NCI-H187 treated with DMSO at 0.1 percent for 48 hours (cell line): ENCODE measurements around the gene PLEKHA8.
"Not testable (repeated sequence)": the region's sequence is repeated elsewhere in the genome, so short reads cannot be mapped to it uniquely, and the experiment has no call there.

Experiments used
- DNase-seq: peaks from one replicate; lab custom pipeline; 2025; lab: John Stamatoyannopoulos, UW

Gene PLEKHA8

GRCh38 chr7:30066687-30067086 is 38.5 kb downstream of the PLEKHA8 start:
- no peak for DNase-seq

DNA sequence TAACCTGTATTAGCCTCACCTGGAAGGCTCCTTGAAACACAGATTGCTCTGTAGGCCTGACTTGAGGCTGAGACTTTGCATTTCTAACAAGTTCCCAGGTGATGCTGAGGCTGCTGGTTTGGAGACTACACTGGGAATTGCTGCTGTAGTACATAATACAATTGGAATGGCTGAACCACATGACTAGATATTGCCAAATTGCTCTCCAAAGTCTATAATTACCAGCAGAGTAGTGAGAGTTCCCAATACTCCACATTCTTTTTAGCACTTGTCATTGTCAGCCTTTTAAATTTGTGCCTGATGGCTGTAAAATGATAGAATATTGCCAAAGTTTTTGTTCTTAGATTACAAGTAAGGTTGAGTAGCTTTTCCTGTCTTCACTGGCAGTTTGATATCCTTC is 39.9 kb downstream of the PLEKHA8 start:
- no peak for DNase-seq

- no peak for DNase-seq
Observed at GRCh38 chr7:30069096-30069867, 41.1 kb downstream of the PLEKHA8 start.

GRCh38 chr7:30070052-30070451 is 41.8 kb downstream of the PLEKHA8 start:
- DNase-seq, result no peak

DNA sequence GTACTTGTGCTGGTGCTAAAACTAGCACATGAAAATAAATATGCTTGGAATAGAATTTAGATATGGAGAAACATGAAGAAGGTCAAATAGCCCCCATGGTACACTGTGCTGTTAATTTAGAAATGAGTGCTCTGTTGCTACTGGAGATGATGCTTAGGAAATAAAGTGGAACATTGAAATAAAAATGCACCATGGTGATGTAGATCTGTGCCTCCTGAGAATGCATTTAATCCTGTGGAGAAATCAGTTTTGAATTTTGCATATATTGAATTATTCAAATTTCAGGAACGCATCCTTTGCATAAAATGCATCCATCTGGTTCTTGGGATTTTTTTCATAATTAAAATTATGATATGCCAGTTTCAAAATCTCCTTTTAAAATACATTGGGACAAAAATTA is 44.5 kb downstream of the PLEKHA8 start:
- no peak for DNase-seq

- DNase-seq, result no peak
Observed at GRCh38 chr7:30074422-30075030, 46.3 kb downstream of the PLEKHA8 start.

DNA sequence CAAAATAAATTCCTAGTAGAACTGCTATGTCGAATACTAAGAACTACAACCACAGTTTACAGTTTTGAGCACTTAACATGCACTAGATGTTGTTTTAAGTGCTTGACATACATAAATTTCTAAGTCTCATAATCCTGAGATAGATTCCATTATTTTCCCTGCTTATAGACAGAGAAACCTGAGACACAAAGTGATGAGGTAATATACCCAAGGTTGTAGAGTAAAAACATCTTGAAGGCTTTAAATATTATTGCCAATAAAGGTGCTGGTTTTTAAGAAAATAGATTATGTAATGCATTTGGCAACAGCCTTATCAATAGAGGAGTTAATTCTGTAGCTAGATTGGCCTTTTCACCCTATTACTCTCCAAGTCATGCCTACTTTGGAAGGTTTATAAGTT is 48.2 kb downstream of the PLEKHA8 start:
- no peak for DNase-seq

GRCh38 chr7:30078280-30078679 is 50.1 kb downstream of the PLEKHA8 start:
- no peak for DNase-seq

- no peak for DNase-seq
Observed at GRCh38 chr7:30079880-30080279, 51.7 kb downstream of the PLEKHA8 start.

- peak; percentile 68 for DNase-seq
Observed at GRCh38 chr7:30080818-30081217, 52.6 kb downstream of the PLEKHA8 start.

- DNase-seq, result no peak
Observed at GRCh38 chr7:30082686-30083085, 54.5 kb downstream of the PLEKHA8 start.

GRCh38 chr7:30083334-30083733 is 55.1 kb downstream of the PLEKHA8 start:
- no peak for DNase-seq

DNA sequence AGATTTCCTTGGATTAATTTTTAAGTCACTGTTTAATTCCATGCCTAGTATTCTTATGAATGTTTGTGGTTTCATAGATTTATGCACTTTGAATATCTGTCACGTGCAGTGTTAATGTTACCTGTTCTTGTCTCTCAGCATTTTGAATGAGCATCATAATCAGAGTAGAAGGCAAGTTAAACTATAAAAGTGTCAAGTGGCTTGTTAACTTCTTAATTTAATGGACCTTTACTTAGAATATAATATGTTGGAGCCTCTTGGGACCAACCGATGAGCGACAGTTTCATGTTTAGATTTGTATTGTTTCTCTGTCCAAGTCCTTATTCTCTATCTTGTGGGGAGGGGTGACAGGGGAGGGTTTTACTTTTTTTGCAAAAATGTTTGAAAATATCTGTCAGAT is 56.0 kb downstream of the PLEKHA8 start:
- no peak for DNase-seq

DNA sequence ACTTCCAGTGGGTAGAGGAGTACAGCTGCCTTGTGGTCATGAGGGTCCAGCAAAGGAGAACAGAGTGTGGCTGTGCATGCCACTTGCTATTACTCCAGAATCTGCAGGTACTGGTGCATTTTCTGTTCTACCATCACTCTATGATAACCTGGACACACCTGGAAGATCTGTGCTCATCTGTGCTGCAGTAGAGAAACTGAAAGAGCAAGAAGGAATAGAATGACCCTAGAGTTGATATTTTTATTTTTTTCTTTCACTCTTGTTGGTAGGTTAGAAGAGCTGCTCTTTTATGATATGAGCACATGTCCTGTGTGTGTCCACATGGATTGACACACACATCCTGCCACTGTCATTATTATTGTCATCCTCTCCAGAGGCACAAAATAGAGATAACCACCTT is 58.3 kb downstream of the PLEKHA8 start:
- no peak for DNase-seq

DNA sequence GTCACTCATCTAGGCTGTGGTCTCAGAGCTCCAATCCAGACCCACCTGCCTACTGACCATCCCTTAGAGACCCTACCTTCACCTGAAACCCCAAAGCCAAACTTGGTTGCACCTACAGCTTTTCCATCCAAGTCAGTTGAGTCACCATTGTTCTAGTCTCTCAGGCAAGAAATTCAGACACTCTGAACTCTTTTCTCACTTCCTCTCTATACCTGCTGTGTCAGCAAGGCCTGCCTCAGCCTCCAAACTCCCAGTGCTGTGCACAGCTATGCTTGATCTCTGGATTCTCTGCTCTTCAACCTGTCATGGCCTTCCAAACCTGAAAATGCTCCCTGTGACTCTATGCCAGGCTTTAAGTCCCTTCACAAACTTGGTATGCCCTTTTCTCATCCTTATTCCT is 59.2 kb downstream of the PLEKHA8 start:
- no peak for DNase-seq

GRCh38 chr7:30088362-30088761 is 60.1 kb downstream of the PLEKHA8 start:
- no peak for DNase-seq

DNA sequence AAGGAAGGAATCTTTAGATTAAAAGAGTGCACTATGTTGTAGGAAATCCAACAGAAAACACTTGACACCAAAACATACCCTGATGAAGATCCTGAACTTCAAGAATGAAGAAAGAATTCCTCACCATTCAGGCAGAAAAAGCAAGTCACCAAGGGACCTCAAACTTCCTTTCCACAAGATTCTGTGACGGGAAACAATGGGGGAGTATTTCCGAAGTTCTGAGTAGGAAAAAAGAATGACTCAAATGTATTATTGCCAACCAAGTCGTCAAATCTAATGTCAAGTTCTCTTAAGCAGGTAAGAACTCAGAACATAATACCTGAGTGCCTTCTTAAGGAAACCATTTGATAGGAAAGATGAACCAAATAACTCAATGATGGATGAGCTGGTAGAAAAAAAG is 61.9 kb downstream of the PLEKHA8 start:
- DNase-seq, result no peak

GRCh38 chr7:30091491-30091912 is 63.3 kb downstream of the PLEKHA8 start:
- DNase-seq, result no peak

DNA sequence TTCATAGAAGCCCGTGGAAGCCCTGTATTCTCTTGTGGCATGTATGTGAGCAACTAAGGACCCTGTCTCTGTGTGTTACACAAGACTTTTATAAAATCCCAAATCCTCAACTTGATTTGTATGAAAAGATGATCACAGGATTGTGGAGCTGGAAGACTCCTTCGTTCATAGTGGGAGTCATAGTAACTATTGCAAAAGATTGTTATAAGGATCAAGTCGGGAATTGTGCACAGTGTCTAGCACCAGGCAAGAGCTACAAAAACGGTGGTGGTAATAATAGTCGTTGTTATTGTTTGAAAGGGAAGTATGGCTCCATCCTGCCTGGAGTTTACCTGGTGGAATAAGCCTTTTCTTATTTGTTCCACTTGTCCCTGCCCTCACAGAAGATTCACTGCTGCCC is 63.8 kb downstream of the PLEKHA8 start:
- no peak for DNase-seq

DNA sequence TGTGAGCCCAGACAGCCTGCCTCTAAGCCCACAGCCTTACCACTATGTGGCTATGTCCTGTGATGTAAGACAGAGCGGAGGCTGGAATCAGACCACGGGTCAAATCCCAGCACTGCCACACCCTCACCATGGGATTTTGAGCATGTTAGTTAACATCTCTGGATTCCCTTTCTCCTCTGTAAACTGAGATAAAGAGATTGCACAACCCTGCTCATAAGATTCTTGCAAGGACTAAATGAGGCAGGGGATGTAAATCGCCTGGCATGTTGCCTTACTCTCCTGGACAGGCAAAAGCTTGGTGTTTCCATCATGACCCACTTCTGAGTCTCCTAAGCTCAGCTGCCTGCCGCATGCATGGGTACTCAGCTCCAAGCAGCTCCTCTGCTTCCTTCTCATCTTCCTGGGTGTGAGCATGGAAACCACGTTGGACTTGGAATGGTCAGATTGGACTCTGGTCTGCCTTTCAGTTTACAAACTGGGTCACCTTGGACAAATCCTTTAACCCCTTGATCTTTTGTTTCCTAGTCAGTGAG is 65.3 kb downstream of the PLEKHA8 start:
- DNase-seq, result no peak

- DNase-seq, result not testable (repeated sequence)
Observed at GRCh38 chr7:30098599-30098998, 70.4 kb downstream of the PLEKHA8 start.

GRCh38 chr7:30102281-30102680 is 74.1 kb downstream of the PLEKHA8 start:
- no peak for DNase-seq

GRCh38 chr7:30104157-30104556 is 75.9 kb downstream of the PLEKHA8 start:
- DNase-seq, result no peak
